Lung microvascular endothelial cell (primary cell): Measurements from ENCODE around the gene WDR37. TPM values are rescaled to one million over a fixed set of nuclear protein-coding genes. Genes with fewer than 3 reads are reported as not detected.
"Not testable (repeated sequence)": the region's sequence is repeated elsewhere in the genome, so short reads cannot be mapped to it uniquely, and the experiment has no call there.

Experiments used
- DNase-seq, 2 donors: peaks; one replicate each; pipeline versions ENCODE4 v3.0.0 to v3.0.0-alpha.2; 2010; ENCODE audit warnings: low read depth in 2 of 2
- total RNA-seq: library from RNA; depleted of rRNA; stranded (reverse); fragments of >200 nt; gene quantifications from 2 replicates; pipeline ENCODE4 v1.2.1, GENCODE V29; 2014

The WDR37 gene
- total RNA-seq, 1 donor from 2014 or later = 17.3 TPM

GRCh38 chr10:1152386-1153250, 96.4 kb downstream of the WDR37 start:
- no peak for DNase-seq

- no peak for DNase-seq
Observed at GRCh38 chr10:1153251-1153763, 97.1 kb downstream of the WDR37 start.

- no peak for DNase-seq
Observed at GRCh38 chr10:1153805-1154351, 97.7 kb downstream of the WDR37 start.

GRCh38 chr10:1154531-1155295, 98.5 kb downstream of the WDR37 start:
- DNase-seq = no peak

- no peak for DNase-seq
Observed at GRCh38 chr10:1155791-1156615, 99.8 kb downstream of the WDR37 start.

- no peak for DNase-seq
Observed at GRCh38 chr10:1156616-1156886, 100.4 kb downstream of the WDR37 start.

GRCh38 chr10:1156921-1157614, 100.9 kb downstream of the WDR37 start:
- no peak for DNase-seq

DNA sequence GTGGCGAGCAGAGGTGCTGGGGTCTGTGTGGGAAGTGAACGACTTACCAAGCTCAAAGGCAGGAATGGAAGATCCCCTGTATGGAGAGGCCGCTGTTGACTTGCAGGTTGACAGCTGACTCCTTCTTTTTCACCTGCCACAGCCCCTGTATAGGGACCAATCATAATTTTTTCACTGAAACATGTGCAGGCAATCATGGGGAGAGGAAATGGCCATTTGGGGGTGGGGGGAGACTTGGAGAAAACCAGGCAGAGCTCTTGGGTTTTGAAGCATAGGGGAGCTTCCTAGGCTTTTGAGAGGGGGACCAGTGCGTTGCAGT, 101.4 kb downstream of the WDR37 start:
- DNase-seq = no peak

GRCh38 chr10:1158066-1158465, 101.9 kb downstream of the WDR37 start:
- DNase-seq = no peak

GRCh38 chr10:1158536-1158935, 102.4 kb downstream of the WDR37 start:
- not testable (repeated sequence) for DNase-seq

DNA sequence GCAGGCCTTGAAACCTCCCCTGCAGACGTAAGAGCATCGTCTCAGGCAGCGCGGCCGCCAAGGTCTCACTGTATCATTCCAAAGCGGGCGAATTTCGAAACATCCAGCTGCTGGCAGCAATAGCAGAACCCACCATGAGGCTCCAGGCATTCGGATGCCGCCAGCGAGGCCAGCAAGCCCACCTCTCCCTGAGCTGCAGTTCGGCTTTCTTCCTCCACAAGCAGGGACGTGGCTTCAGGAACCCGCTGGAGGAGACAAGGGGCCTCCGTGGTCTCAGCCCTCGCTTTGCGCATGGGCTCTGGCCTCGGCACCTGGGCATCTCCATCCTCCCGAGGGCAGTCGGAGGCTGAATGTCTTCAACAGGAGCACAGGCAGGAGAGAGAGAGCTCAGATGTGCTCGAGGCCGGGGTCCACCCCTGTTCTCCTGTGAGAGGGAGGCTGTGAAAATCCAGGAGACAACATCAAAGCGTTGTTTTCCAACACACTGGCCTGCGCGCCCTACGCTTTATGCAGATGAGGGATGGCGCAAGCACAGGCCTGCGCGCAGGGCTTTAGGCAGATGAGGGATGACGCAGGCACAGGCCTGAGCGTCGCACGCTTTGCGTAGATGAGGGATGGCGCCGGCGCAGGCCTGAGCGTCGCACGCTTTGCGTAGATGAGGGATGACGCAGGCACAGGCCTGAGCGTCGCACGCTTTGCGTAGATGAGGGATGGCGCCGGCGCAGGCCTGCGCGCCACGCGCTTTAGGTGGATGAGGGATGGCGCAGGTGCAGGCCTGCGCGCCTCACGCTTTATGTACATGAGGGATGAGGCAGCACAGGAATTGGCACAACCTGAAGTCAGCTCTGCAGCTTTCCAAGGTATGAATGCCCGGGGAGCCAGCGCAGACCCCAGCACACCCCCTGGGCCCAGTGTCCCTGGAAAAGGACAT, 103.2 kb downstream of the WDR37 start:
- no peak for DNase-seq

DNA sequence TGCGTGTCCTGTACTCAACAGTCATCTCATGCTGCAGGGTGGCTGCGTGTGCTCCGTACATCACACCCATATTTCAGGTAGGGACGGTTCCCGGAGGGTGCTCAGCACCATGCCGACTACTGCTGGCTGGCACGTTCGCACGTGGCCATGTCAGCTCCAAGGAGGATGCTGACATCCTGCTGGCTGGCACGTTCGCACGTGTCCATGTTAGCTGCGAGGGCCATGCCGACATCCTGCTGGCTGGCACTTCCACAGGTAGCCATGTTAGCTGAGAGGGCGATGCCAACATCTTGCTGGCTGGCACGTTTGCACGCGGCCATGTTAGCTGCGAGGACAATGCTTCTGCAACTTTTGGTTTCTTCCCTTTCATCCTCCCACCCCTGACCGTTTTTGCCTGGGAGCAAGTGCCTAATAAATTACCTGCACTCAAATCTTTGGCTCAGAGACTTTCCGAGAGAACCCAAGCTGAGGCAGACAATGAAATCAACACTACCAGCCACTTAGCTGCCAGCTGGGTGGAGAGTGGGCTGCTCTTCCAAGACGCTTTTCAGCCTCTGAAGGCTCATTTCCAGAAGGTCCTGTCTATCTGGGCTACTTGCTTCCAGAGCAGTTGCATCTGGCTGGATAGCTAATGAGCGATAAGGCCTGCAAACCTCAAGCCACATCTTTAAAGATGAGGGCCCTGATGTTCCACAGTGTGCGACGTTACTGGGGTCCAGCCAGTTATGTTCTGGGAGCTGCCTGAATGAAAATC, 104.6 kb downstream of the WDR37 start:
- no peak for DNase-seq

DNA sequence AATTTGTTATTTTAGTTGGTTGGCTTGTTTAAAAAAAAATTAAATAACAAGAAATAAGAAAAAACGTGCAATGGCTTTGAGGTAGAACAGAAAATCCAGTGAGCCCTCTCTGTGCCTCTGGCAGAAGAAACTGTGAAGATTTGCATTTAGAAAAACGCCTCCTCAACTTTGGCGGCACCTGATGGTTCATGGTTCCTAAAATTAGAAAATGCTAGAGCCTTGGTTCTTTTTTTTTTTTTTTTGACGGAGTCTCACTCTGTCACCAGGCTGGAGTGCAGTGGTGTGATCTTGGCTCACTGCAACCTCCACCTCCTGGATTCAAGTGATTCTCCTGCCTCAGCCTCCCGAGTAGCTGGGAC, 105.1 kb downstream of the WDR37 start:
- not testable (repeated sequence) for DNase-seq

DNA sequence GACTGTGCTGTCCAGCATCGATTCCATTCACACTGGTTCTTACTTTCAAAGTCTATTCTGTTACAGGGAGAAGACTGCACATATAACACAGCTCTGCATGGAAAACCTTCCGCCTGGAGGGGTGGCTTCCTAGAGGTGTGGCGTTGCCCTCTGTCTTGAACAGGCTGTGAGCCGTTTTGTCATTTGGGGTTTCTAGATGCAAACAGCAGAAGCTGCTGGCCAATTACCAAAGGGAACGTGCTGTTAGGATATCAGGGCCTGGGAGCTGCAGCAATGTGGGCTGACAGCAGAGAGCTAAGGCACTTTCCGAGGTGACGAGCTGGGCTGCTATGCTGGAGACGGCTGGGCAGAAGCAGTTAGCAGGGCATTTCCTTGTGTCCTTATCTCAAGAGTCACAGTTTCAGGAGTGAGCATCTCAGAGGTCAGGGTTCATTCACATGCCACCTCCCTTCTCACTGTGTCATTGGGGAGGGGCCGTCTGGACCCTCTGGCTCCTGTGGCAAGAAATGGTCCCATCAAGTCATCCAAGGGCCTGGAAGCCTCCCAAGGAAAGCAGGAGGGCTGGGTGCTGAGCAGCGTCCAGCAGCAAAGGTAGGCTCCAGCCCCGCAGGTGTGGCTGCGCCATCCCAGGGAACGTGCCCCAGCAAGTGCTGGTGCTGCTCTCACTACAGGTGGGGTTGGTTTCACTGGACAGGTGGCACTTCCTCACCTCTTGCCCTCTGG, 106.5 kb downstream of the WDR37 start:
- DNase-seq = no peak

- DNase-seq = no peak
Observed at GRCh38 chr10:1163204-1163660, 107.0 kb downstream of the WDR37 start.

DNA sequence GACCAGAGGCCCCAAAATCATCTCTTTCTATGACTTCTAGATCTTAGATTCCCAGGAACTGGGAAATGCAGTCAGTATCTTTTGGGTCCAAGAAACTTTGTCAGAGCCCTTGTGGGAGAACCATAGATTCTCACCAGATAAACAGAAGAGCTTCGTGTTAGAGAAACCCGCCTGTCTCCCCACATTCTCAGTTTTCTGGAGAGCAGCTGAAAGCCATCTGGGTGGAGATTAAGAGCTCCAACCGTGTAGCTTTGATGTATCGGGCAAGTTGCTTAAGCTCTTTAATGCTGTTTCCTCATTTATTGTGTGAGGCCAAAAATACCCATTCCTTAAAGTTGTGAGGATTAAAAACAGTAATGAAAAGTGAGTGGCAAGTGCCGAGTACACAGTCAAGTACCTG, 107.6 kb downstream of the WDR37 start:
- no peak for DNase-seq

- no peak for DNase-seq
Observed at GRCh38 chr10:1166101-1166827, 110.1 kb downstream of the WDR37 start.

GRCh38 chr10:1166828-1167275, 110.7 kb downstream of the WDR37 start:
- no peak for DNase-seq
